ENCODE measurements around the gene EVL.

GRCh38 chr14:100114109-100114765 is 49.0 kb downstream of the EVL start:
- no peak for TF ChIP-seq POLR2A (IDR thresholded peaks at IDR 0.05; ENCODE audit: low read length)
- no peak for TF ChIP-seq GATA1 (IDR thresholded peaks at IDR 0.05; ENCODE audit: low read depth, low read length)
